Smooth muscle cell (in vitro differentiated cells): ENCODE results near the gene EID3. TPM values are rescaled to one million over a fixed set of nuclear protein-coding genes. Genes with fewer than 3 reads are reported as not detected.
"Not testable (repeated sequence)": the region's sequence is repeated elsewhere in the genome, so short reads cannot be mapped to it uniquely, and the experiment has no call there.

Experiments used
- DNase-seq: peaks from one replicate; lab custom pipeline; 2025; ENCODE audit not compliant: unreplicated experiment; lab: John Stamatoyannopoulos, UW
- H2AFZ ChIP-seq: fragments of 200-600 bp; sonication (generic); 2 replicates; pipeline ENCODE4 v1.6.0; 2016; ENCODE audit warnings: antibody characterized with exemption, low read depth, mild to moderate bottlenecking
- H3F3A ChIP-seq: fragments of 200-600 bp; sonication (generic); 2 replicates; pipeline ENCODE4 v1.6.0; 2017; ENCODE audit warnings: antibody characterized with exemption, low read depth
- H3K27ac ChIP-seq: fragments of 200-600 bp; sonication (generic); 2 replicates; pipeline ENCODE4 v1.5.1; 2016; ENCODE audit warnings: low read depth, mild to moderate bottlenecking
- H3K27me3 ChIP-seq: fragments of 200-600 bp; sonication (generic); 2 replicates; pipeline ENCODE4 v1.6.1; 2016; ENCODE audit warnings: low read depth, mild to moderate bottlenecking
- H3K36me3 ChIP-seq: fragments of 200-600 bp; sonication (generic); 2 replicates; pipeline ENCODE4 v1.5.1; 2016; ENCODE audit warnings: low read depth
- H3K4me1 ChIP-seq: fragments of 200-600 bp; sonication (generic); 2 replicates; pipeline ENCODE4 v1.5.1; 2016; ENCODE audit warnings: low read depth
- H3K4me2 ChIP-seq: fragments of 200-600 bp; sonication (generic); 2 replicates; pipeline ENCODE4 v1.6.0; 2016; ENCODE audit warnings: mild to moderate bottlenecking
- H3K4me3 ChIP-seq: fragments of 200-600 bp; sonication (generic); 2 replicates; pipeline ENCODE4 v1.5.1; 2016; ENCODE audit warnings: mild to moderate bottlenecking
- H3K79me2 ChIP-seq: fragments of 200-600 bp; sonication (generic); 2 replicates; pipeline ENCODE4 v1.6.0; 2016; ENCODE audit warnings: low read depth, mild to moderate bottlenecking
- H3K9ac ChIP-seq: fragments of 200-600 bp; sonication (generic); 2 replicates; pipeline ENCODE4 v1.6.0; 2016; ENCODE audit warnings: low read depth
- H3K9me3 ChIP-seq: fragments of 200-600 bp; sonication (generic); replicated peaks from 2 replicates; pipeline ENCODE4 v1.5.1; 2016; ENCODE audit warnings: low read depth
- H4K20me1 ChIP-seq: fragments of 200-600 bp; sonication (generic); 2 replicates; pipeline ENCODE4 v1.6.0; 2016; ENCODE audit warnings: low read depth
- CTCF ChIP-seq: fragments of 200-600 bp; sonication (generic); IDR thresholded peaks from 2 replicates; pipeline ENCODE4 v1.5.1; 2017; ENCODE audit warnings: borderline replicate concordance, mild to moderate bottlenecking, antibody characterized with exemption; ENCODE audit not compliant: insufficient read depth, poor library complexity, severe bottlenecking
- WGBS: methylation state at CpG from one replicate; pipeline ENCODE4 v1.1.7; 2016; ENCODE audit warnings: low lambda C conversion rate; 5-methylcytosine and 5-hydroxymethylcytosine counted together
- polyA plus RNA-seq: library from polyadenylated mRNA; unstranded; fragments of >200 nt; fragmentation: Nextera tagmentation; extraction: Ambion mirVana; gene quantifications from 2 replicates; pipeline ENCODE4 v1.2.1, GENCODE V29; 2016
- total RNA-seq: library from RNA; depleted of rRNA; stranded (reverse); fragments of >200 nt; gene quantifications from 2 replicates; pipeline ENCODE4 v1.2.3, GENCODE V29; 2014

EID3 gene
- total and polyA plus RNA-seq, 2 experiments from 2014 or later = 1.5 to 4.0 TPM

- 87% methylated on average over 4 of the region's 4 CpGs for WGBS
- Histone ChIP-seq H4K20me1 (no peaks in the 10 kb centered on the region), H3K9me3 (no peaks in the 10 kb centered on the region), H3K27ac (no peak overlapping the region), H3K36me3 (no peaks in the 10 kb centered on the region), H3K79me2 (no peaks in the 10 kb centered on the region), H3K4me1 (no peaks in the 10 kb centered on the region), H3F3A (no peaks in the 10 kb centered on the region), H3K4me2 (no peak overlapping the region), H3K9ac (no peak overlapping the region), H3K4me3 (no peak overlapping the region), H3K27me3 (no peaks in the 10 kb centered on the region), H2AFZ (no peak overlapping the region)
- no peak for DNase-seq
- TF ChIP-seq CTCF = no peak
Measured at GRCh38 chr12:104263026-104263425, 40.5 kb upstream of the EID3 start.

- Histone ChIP-seq H2AFZ (peak overlapping the region; percentile 21), H3K4me2 (peak overlapping the region; percentile 65), H3K4me3 (no peak overlapping the region), H3K9ac (no peak overlapping the region), H3K27me3 (no peaks in the 10 kb centered on the region), H3K4me1 (no peaks in the 10 kb centered on the region), H3K36me3 (no peaks in the 10 kb centered on the region), H4K20me1 (no peaks in the 10 kb centered on the region), H3K27ac (peak overlapping the region; percentile 52), H3F3A (no peaks in the 10 kb centered on the region), H3K79me2 (no peaks in the 10 kb centered on the region), H3K9me3 (no peaks in the 10 kb centered on the region)
- 63% methylated on average over 1 of the region's 1 CpG for WGBS
- no peak for TF ChIP-seq CTCF
- no peak for DNase-seq
Measured at GRCh38 chr12:104263580-104264358, 39.8 kb upstream of the EID3 start.

GRCh38 chr12:104265436-104265835 lies 38.1 kb upstream of the EID3 start:
- not testable (repeated sequence) for H3K4me2 ChIP-seq, H3K27ac ChIP-seq, H3F3A ChIP-seq, DNase-seq, H3K9me3 ChIP-seq, H3K79me2 ChIP-seq, H3K36me3 ChIP-seq, H3K4me3 ChIP-seq, H3K27me3 ChIP-seq, H3K9ac ChIP-seq, H2AFZ ChIP-seq, H3K4me1 ChIP-seq, H4K20me1 ChIP-seq
- WGBS = 96% methylated on average over 12 of the region's 24 CpGs

- no peak overlapping the region for H2AFZ ChIP-seq
Measured at GRCh38 chr12:104272938-104273337, 30.6 kb upstream of the EID3 start.

More at GRCh38 chr12:104272938-104273337, 30.6 kb upstream of the EID3 start:
- Histone ChIP-seq H3K4me3 (no peak overlapping the region), H3K79me2 (no peaks in the 10 kb centered on the region), H3K9ac (no peak overlapping the region), H3K27me3 (no peaks in the 10 kb centered on the region), H3K9me3 (no peaks in the 10 kb centered on the region), H3K4me1 (no peaks in the 10 kb centered on the region), H3F3A (no peaks in the 10 kb centered on the region), H4K20me1 (no peaks in the 10 kb centered on the region), H3K36me3 (no peaks in the 10 kb centered on the region), H3K27ac (no peak overlapping the region), H3K4me2 (no peak overlapping the region)
- DNase-seq = no peak
- no peak for TF ChIP-seq CTCF
- 94% methylated on average over 11 of the region's 11 CpGs for WGBS
